Panc1 (cell line): ENCODE measurements around the gene TWIST2. TPM values are rescaled to one million over a fixed set of nuclear protein-coding genes. Genes with fewer than 3 reads are reported as not detected.

Source experiments
- ATAC-seq: fragments of 200-7000 bp; cut with Tn5 transposase; 2 replicates; pipeline ENCODE4 v1.9.1; 2020; ENCODE audit warnings: mild to moderate bottlenecking, moderate library complexity
- BruUV-seq: library from RNA; stranded (reverse); fragments of 400-500 nt; replicated peaks from 2 replicates; lab custom pipeline; 2021; lab: Mats Ljungman, UMichigan
- CTCF ChIA-PET: fragments of 300-600 bp; sonication (Branson Sonifier 250); formaldehyde crosslinking; loops from one replicate; lab custom pipeline; 2022; ENCODE audit warnings: antibody characterized with exemption; lab: Charles Lee
- POLR2A ChIA-PET: fragments of 300-600 bp; sonication (Branson Sonifier 250); formaldehyde crosslinking; loops from one replicate; lab custom pipeline; 2022; ENCODE audit warnings: antibody characterized with exemption; lab: Charles Lee
- DNase-seq: peaks from one replicate; pipeline ENCODE4 v3.0.0-alpha.2; 2010; ENCODE audit warnings: low read depth, low spot score
- H3K27ac ChIP-seq: 2 replicates; pipeline ENCODE4 v1.5.1; 2011; ENCODE audit warnings: mild to moderate bottlenecking, low read length, inconsistent platforms
- H3K27me3 ChIP-seq: fragments of 200-500 bp; sonication (Bioruptor generic); 2 replicates; pipeline ENCODE4 v1.6.0; 2014; ENCODE audit warnings: low read length, inconsistent platforms; ENCODE audit not compliant: control insufficient read depth, insufficient read depth
- H3K36me3 ChIP-seq: fragments of 200-500 bp; sonication (Bioruptor generic); 2 replicates; pipeline ENCODE4 v1.5.1; 2014; ENCODE audit warnings: inconsistent platforms, mild to moderate bottlenecking, low read length, moderate library complexity; ENCODE audit not compliant: control insufficient read depth, insufficient read depth
- H3K4me1 ChIP-seq: 2 replicates; pipeline ENCODE4 v1.5.1; 2011; ENCODE audit warnings: inconsistent platforms, mild to moderate bottlenecking, low read length, moderate library complexity; ENCODE audit not compliant: control insufficient read depth, insufficient read depth
- H3K4me3 ChIP-seq, 2 experiments: 2 replicates each; pipeline ENCODE4 v1.5.1; 2011 to 2012; ENCODE audit warnings: low read depth in 2 of 2, low read length in 2 of 2, mild to moderate bottlenecking in 2 of 2, inconsistent platforms in 1 of 2, moderate library complexity in 1 of 2
- H3K9me3 ChIP-seq: fragments of 200-500 bp; sonication (Bioruptor generic); 2 replicates; pipeline ENCODE4 v1.5.1; 2014; ENCODE audit warnings: low read depth, mild to moderate bottlenecking, inconsistent platforms, low read length, moderate library complexity; ENCODE audit not compliant: control insufficient read depth, insufficient read depth
- POLR2AphosphoS5 ChIP-seq: IDR thresholded peaks from 2 replicates; pipeline ENCODE4 v1.6.1; 2012; ENCODE audit warnings: mild to moderate bottlenecking, low read depth, low read length, moderate library complexity
- SIN3A ChIP-seq: IDR thresholded peaks from 2 replicates; pipeline ENCODE4 v1.6.1; 2012; ENCODE audit warnings: low read depth, mild to moderate bottlenecking, low read length, moderate library complexity, borderline replicate concordance; ENCODE audit not compliant: insufficient read depth
- TCF7L2 ChIP-seq: IDR thresholded peaks from 2 replicates; pipeline ENCODE4 v1.6.1; 2011; ENCODE audit warnings: mild to moderate bottlenecking, low read depth, low read length, inconsistent platforms
- in situ Hi-C: cut with HindIII; loops from 2 replicates; pipeline ENCODE4 v1.10.0; 2016; ENCODE audit warnings: low sequenced_read_pairs, low pct_unique_long_range_greater_than_20kb
- intact Hi-C: fragments of 100-400 bp; cut with micrococcal nuclease; formaldehyde crosslinking; loops from one replicate; pipeline ENCODE4 v1.10.0; 2022; ENCODE audit not compliant: unreplicated experiment
- total RNA-seq: library from RNA; stranded (reverse); gene quantifications from one replicate; pipeline ENCODE4 v1.2.1, GENCODE V29; 2021; ENCODE audit not compliant: unreplicated experiment
- TF ChIP-seq, protein P1 (sequence below): fragments of 450-650 bp; IDR thresholded peaks from 2 replicates; pipeline ENCODE4 v1.5.1; 2017; ENCODE audit warnings: mild to moderate bottlenecking
- TF ChIP-seq, protein P2 (sequence below), 2 experiments: IDR thresholded peaks; 2 replicates each; pipeline ENCODE4 v1.6.1; 2011 to 2012; ENCODE audit warnings: low read depth in 2 of 2, control low read depth in 1 of 2, low read length in 1 of 2, mild to moderate bottlenecking in 1 of 2, moderate library complexity in 1 of 2; ENCODE audit not compliant: insufficient read depth in 1 of 2

TWIST2 gene
- total RNA-seq, 1 experiment from 2014 or later: 4.2 TPM

DNA sequence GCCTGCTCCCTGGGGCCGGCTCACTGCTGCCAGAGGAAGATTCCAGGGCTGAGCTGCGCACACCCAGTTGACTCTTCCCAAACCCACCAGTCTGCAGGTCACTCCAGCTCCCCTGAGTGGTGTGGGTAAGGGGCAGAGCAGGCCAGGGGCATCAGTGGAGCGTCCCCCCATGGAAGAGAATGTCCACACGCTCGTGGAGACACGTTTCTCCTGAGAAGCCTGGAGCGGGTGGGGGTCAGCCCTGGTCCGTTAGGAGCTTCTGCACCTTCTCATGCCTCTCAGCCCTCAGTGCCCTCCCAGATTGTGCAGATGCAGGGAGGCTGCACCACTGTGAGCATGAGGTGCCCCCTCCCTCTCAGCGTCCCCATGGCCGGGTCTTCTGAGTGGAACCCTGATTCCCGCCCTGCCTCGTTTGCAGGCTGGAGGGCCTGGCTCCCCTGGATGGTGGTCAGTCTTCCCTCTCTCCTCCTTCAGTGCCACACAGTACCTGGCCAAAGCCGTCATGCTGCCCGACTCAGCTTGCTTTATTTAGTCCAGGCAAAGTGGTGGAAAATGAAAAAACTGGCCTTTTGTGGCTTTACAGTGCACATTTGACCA is 37.0 kb downstream of the TWIST2 start:
- no peak for DNase-seq
- Histone ChIP-seq H3K27me3 (no peaks in the 10 kb centered on the region), H3K27ac (no peak overlapping the region), H3K4me1 (no peaks in the 10 kb centered on the region), H3K9me3 (no peaks in the 10 kb centered on the region), H3K4me3 (no peak overlapping the region), H3K36me3 (no peaks in the 10 kb centered on the region)
- no TSS peak for BruUV-seq
- in situ Hi-C loops (no loop called here), intact Hi-C loops (no loop called here)
- TF ChIP-seq, protein P1, sequence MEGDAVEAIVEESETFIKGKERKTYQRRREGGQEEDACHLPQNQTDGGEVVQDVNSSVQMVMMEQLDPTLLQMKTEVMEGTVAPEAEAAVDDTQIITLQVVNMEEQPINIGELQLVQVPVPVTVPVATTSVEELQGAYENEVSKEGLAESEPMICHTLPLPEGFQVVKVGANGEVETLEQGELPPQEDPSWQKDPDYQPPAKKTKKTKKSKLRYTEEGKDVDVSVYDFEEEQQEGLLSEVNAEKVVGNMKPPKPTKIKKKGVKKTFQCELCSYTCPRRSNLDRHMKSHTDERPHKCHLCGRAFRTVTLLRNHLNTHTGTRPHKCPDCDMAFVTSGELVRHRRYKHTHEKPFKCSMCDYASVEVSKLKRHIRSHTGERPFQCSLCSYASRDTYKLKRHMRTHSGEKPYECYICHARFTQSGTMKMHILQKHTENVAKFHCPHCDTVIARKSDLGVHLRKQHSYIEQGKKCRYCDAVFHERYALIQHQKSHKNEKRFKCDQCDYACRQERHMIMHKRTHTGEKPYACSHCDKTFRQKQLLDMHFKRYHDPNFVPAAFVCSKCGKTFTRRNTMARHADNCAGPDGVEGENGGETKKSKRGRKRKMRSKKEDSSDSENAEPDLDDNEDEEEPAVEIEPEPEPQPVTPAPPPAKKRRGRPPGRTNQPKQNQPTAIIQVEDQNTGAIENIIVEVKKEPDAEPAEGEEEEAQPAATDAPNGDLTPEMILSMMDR: no peak
- TF ChIP-seq TCF7L2 (no peak), POLR2AphosphoS5 (no peak), SIN3A (no peak)
- TF ChIP-seq, protein P2, sequence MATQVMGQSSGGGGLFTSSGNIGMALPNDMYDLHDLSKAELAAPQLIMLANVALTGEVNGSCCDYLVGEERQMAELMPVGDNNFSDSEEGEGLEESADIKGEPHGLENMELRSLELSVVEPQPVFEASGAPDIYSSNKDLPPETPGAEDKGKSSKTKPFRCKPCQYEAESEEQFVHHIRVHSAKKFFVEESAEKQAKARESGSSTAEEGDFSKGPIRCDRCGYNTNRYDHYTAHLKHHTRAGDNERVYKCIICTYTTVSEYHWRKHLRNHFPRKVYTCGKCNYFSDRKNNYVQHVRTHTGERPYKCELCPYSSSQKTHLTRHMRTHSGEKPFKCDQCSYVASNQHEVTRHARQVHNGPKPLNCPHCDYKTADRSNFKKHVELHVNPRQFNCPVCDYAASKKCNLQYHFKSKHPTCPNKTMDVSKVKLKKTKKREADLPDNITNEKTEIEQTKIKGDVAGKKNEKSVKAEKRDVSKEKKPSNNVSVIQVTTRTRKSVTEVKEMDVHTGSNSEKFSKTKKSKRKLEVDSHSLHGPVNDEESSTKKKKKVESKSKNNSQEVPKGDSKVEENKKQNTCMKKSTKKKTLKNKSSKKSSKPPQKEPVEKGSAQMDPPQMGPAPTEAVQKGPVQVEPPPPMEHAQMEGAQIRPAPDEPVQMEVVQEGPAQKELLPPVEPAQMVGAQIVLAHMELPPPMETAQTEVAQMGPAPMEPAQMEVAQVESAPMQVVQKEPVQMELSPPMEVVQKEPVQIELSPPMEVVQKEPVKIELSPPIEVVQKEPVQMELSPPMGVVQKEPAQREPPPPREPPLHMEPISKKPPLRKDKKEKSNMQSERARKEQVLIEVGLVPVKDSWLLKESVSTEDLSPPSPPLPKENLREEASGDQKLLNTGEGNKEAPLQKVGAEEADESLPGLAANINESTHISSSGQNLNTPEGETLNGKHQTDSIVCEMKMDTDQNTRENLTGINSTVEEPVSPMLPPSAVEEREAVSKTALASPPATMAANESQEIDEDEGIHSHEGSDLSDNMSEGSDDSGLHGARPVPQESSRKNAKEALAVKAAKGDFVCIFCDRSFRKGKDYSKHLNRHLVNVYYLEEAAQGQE (IDR thresholded peaks at IDR 0.05; ENCODE audit: insufficient read depth in 1 of 2, low read depth in 2 of 2, low read length in 1 of 2): no peak
- no peak for ATAC-seq
- POLR2A ChIA-PET: no interaction called here
- CTCF ChIA-PET: no interaction called here

DNA sequence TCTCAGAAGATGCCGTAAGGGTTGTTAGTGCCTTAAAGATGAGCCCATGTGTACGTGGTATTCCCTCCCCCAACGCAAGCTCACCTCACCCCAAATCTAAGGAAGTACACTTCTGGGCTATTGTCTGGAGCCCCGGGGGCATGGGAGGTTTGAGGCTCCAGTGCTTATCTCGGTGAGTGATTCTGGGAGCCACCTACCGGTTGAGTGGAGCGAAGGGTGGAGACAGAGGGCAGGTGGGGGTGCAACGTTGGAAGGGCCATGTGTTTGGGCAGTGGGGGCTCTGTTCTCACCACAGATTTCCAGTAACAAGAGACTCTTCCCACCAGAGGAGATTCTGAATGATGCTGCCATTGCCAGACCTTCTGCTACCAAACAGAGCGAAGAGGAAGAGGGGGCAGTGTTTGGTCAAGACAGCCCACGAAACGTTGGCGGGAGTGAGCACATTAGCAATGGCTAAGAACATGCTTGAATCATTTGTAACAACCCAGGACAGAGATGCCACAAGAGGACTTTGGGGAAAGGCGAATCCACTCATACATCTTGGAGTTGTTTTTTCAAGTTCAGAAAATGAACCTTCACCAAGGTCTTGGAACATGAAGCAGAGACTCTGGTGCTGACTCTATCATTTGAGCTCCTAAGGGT is 38.7 kb downstream of the TWIST2 start:
- Histone ChIP-seq H3K27ac (no peak overlapping the region), H3K27me3 (no peaks in the 10 kb centered on the region), H3K4me3 (no peak overlapping the region), H3K4me1 (no peaks in the 10 kb centered on the region), H3K36me3 (no peaks in the 10 kb centered on the region), H3K9me3 (no peaks in the 10 kb centered on the region)
- ChIA-PET CTCF (no interaction called here), POLR2A (interaction anchor here (0.7 kb wide), 1 partner anchor 1209 kb away, joined by 3 read pairs; no protein-coding TSS in a partner anchor)
- intact Hi-C loops: no loop called here
- ATAC-seq (no peak), DNase-seq (no peak)
- in situ Hi-C loops: no loop called here
- TF ChIP-seq TCF7L2: no peak
- TF ChIP-seq, protein P2 (IDR thresholded peaks at IDR 0.05; ENCODE audit: insufficient read depth in 1 of 2, low read depth in 2 of 2, low read length in 1 of 2): no peak
- TF ChIP-seq POLR2AphosphoS5: no peak
- TF ChIP-seq, protein P1: no peak
- no peak for TF ChIP-seq SIN3A
- BruUV-seq: no TSS peak
